Glomerular endothelial cell (primary cell): ENCODE results near the gene STX16. TPM values are rescaled to one million over a fixed set of nuclear protein-coding genes. Genes with fewer than 3 reads are reported as not detected.

Experiments used
- DNase-seq: peaks from one replicate; pipeline ENCODE4 v3.0.0-alpha.2; 2011; ENCODE audit warnings: low read depth, low spot score; ENCODE audit errors: extremely low read depth
- total RNA-seq: library from RNA; depleted of rRNA; stranded (reverse); fragments of >200 nt; gene quantifications from 2 replicates; pipeline ENCODE4 v1.2.3, GENCODE V29; 2015

Gene STX16
- total RNA-seq, 1 donor from 2014 or later = 47.1 TPM

DNA sequence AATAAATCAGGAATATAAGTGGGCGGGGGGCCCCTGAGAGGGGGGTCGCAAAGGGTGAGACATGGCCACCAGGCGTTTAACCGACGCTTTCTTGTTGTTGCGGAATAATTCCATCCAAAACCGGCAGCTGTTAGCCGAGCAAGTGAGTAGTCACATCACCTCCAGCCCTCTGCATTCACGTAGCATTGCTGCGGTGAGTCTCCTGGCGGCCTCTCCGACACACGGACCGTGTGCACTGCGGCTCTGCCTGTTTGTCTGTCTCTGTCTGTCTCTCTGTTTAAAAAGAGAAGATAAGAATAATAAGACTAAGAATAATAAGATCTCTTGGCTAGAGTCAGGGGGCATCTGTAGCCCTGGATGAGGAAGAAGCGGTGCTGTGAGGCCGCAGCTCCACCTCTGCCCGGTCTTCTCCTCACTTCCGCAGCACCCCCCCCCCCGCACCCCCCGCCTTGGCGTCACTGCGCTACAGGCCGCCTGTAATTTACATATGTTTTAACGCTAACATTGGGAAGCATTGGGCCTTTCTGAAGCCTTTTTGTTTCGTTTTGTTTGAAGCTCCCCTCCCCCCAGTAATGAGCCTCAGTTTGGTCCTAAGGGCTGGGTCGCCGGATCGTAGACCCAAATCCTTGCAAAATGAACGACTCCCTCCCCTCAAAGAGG lies 993 bp downstream of the STX16 start:
- no peak for DNase-seq

- no peak for DNase-seq
Measured at GRCh38 chr20:58652606-58653294, 1.7 kb downstream of the STX16 start.

DNA sequence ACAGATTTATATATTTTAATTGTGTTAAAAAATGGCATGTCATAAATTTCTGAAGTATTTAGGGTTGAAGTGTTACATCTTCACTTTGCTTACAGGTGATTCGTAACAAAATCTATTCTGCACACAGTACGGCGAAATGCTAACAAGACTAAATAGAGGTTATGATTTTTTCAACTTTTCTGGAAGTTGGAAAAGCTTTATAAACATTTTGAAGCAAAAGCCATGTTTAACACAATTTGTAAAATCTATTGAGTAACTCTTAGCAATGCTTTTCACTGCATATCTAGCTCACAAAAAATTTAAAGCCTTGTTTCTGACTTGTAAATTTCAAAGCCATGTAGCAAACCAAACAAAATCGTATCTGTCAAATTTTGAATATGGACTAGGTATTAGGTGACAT lies 3.3 kb downstream of the STX16 start:
- DNase-seq = no peak

GRCh38 chr20:58655328-58656107 lies 4.4 kb downstream of the STX16 start:
- DNase-seq = no peak

DNA sequence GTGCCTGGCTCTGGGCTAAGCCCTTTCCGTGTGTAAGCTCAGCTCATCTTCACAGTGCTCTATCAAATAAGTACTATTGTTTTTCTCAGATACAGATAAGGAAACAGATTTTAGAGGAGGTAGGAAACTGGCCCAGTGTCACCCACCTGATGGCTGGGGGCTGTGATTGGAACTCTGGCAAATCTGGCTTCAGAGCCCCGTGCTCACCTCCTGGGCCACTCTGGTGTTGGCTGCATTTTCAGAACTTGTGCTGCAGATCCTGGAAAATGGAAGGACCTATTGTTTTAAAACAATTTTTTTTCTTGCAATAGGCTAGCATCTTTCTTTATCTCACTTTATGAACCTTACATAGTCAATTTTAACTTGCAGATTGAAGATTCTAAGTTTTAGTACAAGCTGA lies 5.7 kb downstream of the STX16 start:
- DNase-seq = no peak

GRCh38 chr20:58657262-58657661 lies 6.2 kb downstream of the STX16 start:
- DNase-seq = no peak

DNA sequence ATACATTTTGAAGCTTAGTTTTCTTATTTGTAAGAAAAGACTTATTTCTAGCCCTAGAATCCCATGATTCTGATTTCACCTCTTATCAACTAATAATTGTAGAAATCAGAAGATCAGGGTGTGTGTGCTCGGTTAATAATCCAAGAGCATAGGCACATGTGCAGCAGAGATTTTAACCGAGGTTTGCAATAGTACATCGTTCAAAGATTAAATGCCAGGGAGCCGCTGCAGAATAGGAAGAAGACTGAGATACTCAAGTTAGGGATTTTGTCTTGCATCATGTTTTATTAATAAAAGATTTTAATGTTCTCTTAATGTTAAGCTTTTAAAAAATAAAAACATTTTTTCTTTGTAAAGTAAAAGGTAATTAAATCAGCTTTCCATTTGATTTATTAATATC lies 6.9 kb downstream of the STX16 start:
- DNase-seq = no peak

DNA sequence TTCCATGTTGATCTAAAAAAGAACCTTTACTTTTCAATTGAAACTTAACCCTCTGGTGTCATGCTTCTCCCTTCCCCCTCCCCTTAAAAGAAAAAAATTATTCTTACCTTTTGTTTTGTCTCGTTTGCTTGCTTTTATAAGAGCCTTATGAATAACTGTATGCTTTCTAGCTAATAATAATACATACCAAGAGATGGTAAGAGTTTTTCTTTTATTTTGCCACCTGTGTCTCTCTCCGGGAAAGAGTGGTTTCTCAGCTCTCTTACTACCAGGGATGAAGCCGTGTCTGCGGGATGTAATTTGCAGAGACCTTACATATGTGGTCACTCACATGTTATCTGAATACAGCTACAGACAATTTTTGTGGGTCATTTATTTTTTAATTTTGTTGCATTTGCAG lies 7.7 kb downstream of the STX16 start:
- no peak for DNase-seq

- DNase-seq = no peak
Measured at GRCh38 chr20:58659841-58660240, 8.8 kb downstream of the STX16 start.

- DNase-seq = no peak
Measured at GRCh38 chr20:58660855-58661597, 9.9 kb downstream of the STX16 start.

DNA sequence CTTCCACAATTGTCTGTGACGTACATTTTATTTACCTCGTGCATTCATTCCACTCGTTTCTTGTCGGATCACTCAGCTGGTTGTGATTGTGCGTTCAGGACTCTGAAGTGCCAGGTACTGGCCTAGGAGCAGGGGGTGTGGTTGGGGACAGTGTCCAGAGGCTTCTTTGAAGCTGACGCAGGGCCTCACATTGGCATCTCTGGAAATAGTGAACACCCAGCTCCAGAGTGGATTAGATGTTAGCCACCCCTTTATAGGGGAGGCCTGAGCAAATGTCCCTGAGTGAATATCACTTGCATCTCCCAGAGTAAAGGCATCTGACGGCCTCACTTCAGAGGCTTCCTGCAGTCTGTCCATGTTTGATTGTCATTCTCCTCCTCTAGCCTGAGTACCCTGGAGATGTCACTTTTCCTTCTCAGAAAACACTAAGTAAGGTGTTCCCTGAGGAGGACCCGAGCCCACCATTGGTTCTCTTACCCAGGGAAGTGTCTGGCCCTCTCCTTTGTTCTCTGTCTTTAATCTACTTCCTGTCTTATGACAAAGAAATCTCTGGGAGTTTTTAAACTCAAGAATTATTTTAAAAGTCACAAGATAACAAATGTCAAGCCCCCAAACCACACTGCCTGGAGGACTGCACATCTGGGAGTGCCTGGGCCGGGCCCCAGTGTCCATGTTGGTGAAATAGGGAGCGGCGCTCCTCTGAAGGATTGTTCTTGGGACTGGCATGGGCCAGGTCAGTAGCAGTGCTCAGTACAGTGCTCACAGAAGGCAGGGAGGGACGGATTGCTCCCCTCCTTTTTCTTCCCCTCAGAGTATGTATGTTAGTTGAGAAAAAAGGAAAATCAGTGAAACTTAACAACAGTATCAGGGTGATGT lies 10.8 kb downstream of the STX16 start:
- no peak for DNase-seq

DNA sequence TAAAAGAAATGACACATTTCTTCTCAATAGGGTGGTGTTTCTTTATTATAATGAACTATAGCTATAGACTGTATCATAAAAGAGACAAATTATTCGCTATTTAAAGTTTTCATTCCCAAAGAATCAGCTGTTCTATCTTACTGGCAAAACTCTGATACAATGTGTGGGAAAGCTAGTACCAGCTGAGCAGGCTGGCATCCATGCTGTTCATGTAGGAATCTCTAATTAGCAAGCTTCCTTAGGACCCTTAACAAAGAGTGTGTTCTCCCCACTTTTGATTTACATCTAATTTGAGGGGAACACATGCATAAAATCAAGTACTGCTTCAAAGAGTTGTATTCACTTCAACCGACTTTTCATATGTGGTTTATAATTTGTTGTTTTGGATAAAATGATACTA lies 13.2 kb downstream of the STX16 start:
- no peak for DNase-seq

DNA sequence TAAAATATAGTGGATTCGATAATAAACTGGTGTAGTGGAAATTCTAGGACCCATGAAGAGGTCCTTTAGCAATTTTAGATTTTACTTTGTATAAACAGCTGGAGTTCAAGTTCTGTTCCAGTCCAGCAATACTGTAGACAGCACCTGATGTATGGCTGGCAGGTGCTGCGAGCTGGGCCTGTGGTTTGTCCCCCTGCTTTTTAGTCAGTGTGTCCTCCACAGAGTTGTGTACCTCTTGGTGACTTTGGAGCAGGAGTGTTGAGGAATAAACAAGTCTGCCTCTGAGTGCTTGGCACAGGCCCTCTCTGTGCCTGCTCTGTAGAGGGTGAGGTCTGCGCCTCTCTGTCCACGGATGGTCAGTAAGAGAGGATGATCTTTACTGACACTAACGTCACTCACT lies 13.8 kb downstream of the STX16 start:
- no peak for DNase-seq

DNA sequence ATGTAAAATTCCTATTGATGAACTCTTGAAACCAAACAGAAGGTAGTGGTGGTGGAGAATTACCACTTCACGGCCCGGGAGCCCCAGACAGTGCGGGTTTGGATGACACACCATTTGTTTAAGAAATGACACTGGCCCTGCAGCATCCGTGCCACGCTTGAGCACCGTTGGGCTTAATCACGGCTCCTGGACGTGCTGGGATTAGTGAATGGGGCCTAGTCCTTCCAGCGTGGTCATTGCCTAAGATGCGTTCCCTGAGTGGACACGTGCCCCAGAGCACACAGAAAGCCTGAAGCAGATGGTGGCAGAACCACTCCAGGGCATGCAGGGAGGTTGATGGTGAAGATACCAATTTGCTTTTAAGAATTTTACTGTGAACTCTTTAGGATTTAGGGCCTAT lies 14.5 kb downstream of the STX16 start:
- DNase-seq = no peak

- no peak for DNase-seq
Measured at GRCh38 chr20:58666702-58667101, 15.6 kb downstream of the STX16 start.

- DNase-seq = no peak
Measured at GRCh38 chr20:58667975-58668374, 16.9 kb downstream of the STX16 start.

DNA sequence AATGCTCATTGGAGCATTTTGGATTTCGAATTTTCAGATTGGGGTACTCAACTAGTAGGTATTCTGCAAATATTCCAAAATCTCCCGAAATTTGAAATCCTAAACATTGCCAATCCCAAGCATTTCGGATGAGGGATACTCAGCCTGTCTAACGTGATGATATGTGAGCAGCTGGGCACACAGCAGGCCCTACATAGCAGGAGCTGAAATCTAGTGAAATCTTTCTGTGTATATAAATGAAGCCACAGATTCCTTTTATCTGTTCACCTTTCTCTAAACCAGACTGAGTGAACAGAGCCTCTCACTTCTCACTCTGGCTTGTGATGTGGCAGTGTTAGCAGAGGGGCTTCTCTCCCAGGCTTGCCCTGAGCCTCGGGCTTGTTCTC lies 17.8 kb downstream of the STX16 start:
- no peak for DNase-seq

GRCh38 chr20:58669287-58670006 lies 18.4 kb downstream of the STX16 start:
- no peak for DNase-seq

- DNase-seq = no peak
Measured at GRCh38 chr20:58670102-58670501, 19.0 kb downstream of the STX16 start.

DNA sequence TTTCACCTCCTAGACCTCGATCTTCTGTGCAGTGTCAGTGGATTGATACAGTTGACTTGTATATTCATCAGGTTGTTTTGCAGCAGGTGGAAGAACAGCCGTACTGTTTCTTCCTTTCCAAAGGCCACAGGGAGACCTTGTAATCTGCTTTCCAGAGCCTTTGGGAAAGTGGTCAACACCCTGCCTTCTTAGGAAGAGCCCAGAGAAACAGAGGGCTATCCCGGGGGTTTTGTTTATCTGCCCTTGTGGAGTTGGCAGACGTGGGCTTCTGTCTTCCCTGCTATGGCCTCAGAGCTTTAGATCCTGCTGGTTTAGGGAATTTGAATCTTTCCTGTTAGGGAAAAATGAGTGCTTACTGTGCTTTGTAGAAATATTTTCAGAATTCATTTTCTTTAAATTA lies 19.6 kb downstream of the STX16 start:
- no peak for DNase-seq
